PC-9 (cell line): ENCODE measurements around the gene DNAJC5.

Experiments used
- EZH2 ChIP-seq: fragments of 200-600 bp; sonication (generic); IDR thresholded peaks from 2 replicates; pipeline ENCODE4 v1.8.0; 2017; ENCODE audit warnings: antibody characterized with exemption, low read depth
- TF ChIP-seq, protein P1 (sequence below): fragments of 200-600 bp; sonication (generic); conservative IDR thresholded peaks from 2 replicates; pipeline ENCODE4 v1.6.1; 2017; ENCODE audit warnings: mixed run types, antibody characterized with exemption, mild to moderate bottlenecking, moderate library complexity

DNA sequence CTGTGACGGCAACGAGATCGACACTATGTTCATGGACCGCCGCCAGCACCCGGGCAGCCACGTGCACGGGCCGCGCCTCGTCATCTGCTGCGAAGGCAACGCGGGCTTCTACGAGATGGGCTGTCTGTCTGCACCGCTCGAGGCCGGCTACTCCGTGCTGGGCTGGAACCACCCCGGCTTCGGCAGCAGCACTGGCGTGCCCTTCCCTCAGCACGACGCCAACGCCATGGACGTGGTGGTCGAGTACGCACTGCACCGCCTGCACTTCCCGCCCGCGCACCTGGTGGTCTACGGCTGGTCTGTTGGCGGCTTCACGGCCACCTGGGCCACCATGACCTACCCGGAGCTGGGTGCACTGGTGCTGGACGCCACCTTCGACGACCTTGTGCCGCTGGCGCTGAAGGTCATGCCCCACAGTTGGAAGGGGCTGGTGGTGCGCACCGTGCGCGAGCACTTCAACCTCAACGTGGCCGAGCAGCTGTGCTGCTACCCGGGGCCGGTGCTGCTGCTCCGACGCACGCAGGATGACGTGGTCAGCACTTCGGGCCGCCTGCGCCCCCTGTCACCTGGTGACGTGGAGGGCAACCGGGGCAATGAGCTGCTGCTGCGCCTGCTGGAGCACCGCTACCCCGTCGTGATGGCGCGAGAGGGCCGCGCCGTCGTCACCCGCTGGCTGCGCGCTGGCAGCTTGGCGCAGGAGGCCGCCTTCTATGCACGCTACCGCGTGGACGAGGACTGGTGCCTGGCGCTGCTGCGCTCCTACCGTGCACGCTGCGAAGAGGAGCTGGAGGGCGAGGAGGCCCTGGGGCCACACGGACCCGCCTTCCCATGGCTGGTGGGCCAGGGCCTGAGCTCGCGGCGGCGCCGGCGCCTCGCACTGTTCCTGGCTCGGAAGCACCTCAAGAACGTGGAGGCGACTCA is 32.7 kb upstream of the DNAJC5 start:
- TF ChIP-seq EZH2: no peak
- TF ChIP-seq, protein P1, sequence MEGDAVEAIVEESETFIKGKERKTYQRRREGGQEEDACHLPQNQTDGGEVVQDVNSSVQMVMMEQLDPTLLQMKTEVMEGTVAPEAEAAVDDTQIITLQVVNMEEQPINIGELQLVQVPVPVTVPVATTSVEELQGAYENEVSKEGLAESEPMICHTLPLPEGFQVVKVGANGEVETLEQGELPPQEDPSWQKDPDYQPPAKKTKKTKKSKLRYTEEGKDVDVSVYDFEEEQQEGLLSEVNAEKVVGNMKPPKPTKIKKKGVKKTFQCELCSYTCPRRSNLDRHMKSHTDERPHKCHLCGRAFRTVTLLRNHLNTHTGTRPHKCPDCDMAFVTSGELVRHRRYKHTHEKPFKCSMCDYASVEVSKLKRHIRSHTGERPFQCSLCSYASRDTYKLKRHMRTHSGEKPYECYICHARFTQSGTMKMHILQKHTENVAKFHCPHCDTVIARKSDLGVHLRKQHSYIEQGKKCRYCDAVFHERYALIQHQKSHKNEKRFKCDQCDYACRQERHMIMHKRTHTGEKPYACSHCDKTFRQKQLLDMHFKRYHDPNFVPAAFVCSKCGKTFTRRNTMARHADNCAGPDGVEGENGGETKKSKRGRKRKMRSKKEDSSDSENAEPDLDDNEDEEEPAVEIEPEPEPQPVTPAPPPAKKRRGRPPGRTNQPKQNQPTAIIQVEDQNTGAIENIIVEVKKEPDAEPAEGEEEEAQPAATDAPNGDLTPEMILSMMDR: no peak
